ENCODE measurements around the gene CNP.
A peak's percentile ranks its signal among the peaks of the same experiment; 100 is the strongest.

The CNP gene

GRCh38 chr17:41942626-41943373 is 23.8 kb upstream of the CNP start:
- no peak for DNase-seq

GRCh38 chr17:41943492-41943891 is 23.1 kb upstream of the CNP start:
- no peak for DNase-seq

DNA sequence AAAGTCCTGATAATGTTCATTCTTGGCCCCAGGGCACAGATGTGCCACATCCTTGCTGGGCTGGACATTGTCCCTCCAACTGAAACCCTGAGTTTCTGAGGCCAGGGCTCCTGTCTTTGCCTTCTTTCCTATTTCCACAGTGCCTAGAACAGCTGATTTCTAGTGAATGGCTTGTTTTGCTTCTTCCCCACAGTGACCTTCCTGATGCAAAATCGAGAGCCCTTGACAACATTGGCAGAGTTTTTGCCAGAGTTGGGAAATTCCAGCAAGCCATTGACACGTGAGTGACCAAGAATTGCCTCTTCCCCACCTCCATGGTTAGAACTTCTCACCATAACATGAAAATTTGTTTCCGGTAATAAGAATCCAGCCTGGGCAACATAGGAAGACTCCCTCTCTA is 21.7 kb upstream of the CNP start:
- no peak for DNase-seq

DNA sequence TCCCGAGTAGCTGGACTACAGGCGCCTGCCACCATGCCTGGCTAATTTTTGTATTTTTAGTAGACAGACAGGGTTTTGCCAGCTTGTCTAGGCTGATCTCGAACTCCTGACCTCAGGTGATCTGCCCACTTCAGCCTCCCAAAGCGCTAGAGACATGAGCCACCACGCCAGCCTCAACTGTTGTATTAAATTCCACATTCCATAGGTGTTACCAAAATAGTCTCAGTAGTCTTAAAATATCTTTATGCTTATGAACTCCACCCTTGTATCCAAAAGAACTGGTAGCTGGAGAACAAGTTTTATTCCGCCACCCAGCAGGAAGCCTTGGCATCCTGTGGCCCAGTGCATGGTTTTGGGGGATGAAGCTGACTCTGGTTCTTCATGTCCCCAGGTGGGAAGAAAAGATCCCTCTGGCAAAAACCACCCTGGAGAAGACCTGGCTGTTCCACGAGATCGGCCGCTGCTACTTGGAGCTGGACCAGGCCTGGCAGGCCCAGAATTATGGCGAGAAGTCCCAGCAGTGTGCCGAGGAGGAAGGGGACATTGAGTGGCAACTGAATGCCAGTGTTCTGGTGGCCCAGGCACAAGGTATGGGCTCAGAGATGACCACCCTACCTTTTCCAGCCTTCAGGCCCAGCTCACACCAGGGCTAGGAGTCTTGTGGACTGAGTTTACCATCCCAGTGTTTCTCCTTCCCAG is 17.7 kb upstream of the CNP start:
- DNase-seq = no peak

- no peak for DNase-seq
These were observed 10.1 kb upstream of the CNP start for GRCh38 chr17:41956522-41956921.

DNA sequence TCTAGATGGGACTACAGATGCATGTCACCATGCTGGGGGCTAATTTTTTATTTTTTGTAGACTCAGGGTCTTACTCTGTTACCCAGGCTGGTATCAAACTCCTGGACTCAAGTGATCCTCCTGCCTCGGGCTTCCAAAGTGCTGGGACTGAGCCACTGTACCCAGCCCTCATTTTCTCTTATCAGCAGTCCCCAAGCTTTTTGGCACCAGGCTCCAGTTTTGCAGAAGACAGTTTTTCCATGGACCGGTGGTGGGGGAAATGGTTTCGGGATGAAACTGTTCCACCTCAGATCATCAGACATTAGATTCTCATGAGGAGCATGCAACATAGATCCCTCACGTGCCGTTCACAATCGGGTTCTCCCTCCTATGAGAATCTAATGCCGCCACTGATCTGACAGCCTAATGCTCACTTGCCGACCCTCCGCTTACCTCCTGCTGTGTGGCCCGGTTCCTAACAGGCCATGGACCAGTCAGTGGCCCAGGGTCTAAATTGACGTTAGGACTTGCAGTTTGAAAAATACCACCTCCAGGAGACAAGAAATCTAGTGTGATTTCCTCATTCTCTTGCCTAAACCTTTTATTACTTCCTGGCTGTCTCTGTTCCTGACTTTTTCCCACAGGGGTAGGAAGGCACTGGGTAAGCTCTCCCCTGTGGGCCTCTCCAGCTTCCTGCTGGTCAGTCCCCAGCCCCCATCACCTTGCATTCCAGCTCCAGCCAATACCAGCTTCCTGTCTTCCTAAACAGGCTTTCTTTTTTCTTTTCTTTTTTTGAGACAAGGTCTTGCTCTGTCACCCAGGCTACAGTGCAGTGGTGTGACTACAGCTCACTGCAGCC is 9.3 kb upstream of the CNP start:
- no peak for DNase-seq

GRCh38 chr17:41957869-41958439 is 8.6 kb upstream of the CNP start:
- DNase-seq = no peak

DNA sequence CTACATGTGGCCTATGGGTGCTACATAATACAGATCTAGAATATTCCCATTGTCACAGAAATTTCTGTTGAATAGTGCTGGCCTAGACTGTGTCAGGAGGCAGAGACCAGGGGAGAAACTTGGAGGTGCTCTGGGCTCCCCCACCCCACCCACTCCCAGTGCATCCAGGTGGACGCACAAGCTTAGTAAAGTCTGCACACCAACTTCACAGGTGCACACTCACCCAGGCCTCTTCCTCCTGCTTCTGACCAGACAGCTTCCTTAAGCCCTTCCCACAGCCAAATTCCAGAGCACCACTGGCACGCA is 7.6 kb upstream of the CNP start:
- DNase-seq = no peak

GRCh38 chr17:41959336-41960095 is 7.1 kb upstream of the CNP start:
- no peak for DNase-seq

DNA sequence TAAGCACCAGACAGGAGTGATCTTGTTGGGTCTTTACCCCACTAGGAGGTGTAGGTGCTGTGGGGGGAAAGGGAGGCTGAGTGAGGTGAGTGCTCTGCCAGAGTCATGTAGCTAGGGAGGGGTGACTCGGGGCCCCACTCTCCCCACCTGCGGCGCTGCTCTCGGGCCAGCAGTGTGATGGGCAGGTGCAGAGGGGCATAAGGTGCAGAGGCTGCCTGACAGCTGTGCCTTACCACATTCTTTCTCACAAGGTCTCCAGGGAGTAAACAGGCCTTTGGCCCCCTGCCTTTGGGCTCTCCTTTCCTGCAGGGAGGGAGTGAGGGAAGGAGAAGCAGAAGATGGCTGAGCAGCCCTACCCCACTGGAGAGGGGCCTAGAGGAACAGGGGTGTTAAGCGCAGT is 4.5 kb upstream of the CNP start:
- DNase-seq = no peak

GRCh38 chr17:41962768-41963434 is 3.7 kb upstream of the CNP start:
- peak; percentile 75 for DNase-seq

- DNase-seq = peak; percentile 72
These were observed 717 bp upstream of the CNP start for GRCh38 chr17:41965694-41966462.

DNA sequence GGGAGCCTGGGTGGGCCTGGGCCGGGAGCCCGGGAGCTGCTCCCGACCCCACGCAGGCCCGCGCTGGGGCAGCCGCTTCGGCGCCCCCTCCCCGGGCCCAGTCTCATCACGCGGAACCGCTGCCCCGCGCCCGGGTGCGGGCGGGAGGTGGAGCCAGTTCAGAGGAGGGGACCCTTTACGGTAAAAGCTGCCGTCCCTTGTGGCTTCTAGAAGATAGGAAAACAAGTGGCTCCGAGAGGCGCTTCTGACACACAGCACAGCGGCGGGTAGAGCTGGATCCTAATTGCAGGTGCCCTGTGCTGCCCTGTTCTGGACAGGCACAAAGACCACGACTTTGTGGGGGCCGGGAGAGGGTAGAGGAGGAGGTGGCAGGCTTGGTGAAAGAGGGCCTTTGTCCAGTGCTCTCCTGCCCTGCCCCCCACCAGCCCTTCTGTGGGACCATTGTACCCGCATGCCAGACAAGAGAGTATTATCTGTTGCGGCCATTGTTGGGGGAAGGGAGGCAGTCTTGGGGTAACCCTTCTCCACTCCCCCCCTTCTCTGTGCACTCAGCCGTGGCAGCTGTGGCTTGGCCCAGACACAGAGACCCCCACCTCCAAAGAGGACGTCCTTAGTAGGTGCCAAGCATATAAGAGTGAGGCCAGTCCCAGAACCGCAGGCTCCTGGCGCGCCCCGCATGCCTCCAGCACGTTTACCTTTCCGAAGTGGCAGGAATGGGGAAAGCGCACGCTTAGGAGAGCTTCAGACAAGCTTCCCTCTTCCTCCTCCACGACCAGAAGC is 736 bp downstream of the CNP start:
- peak; percentile 52 for DNase-seq

GRCh38 chr17:41967921-41968578 is 1.5 kb downstream of the CNP start:
- DNase-seq = no peak

DNA sequence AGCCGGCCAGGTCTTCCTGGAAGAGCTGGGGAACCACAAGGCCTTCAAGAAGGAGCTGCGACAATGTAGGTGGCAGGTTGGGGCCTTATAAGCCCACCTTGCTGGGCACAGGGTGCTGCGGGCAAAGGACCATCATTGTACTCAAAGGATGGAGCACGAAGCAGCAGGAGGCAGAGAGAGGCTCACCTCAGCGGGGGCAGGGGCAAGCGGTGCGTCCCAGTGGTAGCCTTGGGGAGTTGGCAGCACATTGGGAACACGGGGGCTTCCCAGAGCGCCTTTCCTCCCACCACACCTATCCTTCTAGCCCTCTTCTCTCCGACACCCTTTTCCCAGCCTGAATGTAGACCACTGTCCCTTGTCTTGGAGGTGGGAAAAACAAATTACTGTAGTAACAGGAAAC is 2.1 kb downstream of the CNP start:
- DNase-seq = no peak

- no peak for DNase-seq
These were observed 4.3 kb downstream of the CNP start for GRCh38 chr17:41970901-41971331.

GRCh38 chr17:41971721-41972523 is 5.3 kb downstream of the CNP start:
- DNase-seq = no peak

DNA sequence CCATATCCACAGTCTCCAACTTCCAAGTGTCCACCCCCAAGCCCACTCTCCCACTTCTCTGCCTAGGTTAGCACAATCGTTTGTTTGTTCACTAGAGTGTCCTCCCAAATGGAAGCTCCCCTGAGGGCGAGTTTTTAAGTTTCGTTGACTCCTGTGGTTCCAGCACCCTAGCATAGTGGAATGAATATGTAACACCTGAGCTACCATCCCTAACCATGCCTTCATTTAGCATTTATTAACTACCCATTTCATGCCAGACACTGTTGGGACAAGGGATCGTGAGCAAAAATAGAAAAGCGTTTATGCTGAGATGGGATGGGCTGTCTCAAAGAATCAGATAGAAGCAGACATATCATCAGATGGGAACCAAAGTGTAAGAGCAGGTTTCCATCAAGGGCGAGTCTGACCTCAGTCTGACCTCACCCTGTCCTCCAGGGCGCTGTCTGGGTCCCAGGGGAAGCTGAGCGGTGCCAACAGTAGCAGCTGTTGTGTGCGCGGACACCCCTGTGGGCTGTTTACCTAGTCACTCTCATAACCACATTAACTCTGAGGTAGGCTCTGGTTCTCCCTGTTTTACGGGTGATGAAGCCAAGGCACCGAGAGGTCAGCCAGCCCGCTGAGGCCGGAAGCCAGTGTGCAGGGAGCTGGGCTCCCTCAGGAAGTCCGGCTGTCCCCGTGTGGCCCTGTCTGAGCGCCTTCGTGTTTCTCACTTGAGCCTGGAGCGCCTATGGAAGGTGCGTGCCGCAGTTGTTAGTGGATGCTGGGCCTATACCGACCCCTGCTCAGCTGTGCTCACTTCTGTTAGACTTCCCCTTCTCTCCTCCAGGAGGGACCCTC is 6.2 kb downstream of the CNP start:
- DNase-seq = no peak

Data from activated naive CD4-positive, alpha-beta T cell treated with Interleukin-2 at 50 U/mL for 16 hours (primary cell).